Measurements from ENCODE around the gene DCBLD1. TPM values are rescaled to one million over a fixed set of nuclear protein-coding genes. Genes with fewer than 3 reads are reported as not detected.

DCBLD1 gene
- total and polyA plus RNA-seq, 2 of the 13 experiments (the other 11 are each of a cell fraction or from before 2014, with no cell fraction given) = 23.2 to 41.5 TPM

DNA sequence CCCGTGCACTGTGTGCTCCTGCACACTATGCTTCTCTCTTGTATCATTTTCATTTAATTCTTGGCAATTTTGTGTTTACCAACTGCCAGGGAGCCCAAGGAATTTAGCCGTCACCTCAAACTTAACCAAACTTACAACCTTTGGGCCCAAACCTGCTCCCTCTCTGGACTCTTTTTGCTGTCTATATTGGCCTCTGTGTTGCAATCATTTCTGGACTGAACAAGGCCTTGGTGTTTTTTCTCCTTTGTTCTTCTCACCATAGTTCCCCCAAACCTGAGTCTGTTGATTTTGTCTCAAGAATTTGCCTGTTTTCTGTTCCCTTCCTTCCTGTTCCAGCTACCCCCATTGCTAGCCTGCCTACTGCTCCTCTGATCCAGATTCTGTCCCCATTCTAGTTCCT is 19.2 kb downstream of the DCBLD1 start (continued):
- TF ChIP-seq SMC3 (IDR thresholded peaks at IDR 0.05; ENCODE audit: low read length) = 0 out of 2 replicates have a peak, but pooled peaks have one; percentile 3
- peak; percentile 91 for TF ChIP-seq CEBPG (CRISPR knock-in tag; IDR thresholded peaks at IDR 0.05)
- TF ChIP-seq, protein P1, sequence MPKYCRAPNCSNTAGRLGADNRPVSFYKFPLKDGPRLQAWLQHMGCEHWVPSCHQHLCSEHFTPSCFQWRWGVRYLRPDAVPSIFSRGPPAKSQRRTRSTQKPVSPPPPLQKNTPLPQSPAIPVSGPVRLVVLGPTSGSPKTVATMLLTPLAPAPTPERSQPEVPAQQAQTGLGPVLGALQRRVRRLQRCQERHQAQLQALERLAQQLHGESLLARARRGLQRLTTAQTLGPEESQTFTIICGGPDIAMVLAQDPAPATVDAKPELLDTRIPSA (CRISPR knock-in tag; IDR thresholded peaks at IDR 0.05; ENCODE audit: borderline replicate concordance) = no peak
- TF ChIP-seq, protein P2, sequence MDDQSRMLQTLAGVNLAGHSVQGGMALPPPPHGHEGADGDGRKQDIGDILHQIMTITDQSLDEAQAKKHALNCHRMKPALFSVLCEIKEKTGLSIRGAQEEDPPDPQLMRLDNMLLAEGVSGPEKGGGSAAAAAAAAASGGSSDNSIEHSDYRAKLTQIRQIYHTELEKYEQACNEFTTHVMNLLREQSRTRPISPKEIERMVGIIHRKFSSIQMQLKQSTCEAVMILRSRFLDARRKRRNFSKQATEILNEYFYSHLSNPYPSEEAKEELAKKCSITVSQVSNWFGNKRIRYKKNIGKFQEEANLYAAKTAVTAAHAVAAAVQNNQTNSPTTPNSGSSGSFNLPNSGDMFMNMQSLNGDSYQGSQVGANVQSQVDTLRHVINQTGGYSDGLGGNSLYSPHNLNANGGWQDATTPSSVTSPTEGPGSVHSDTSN (CRISPR knock-in tag; IDR thresholded peaks at IDR 0.05; ENCODE audit: borderline replicate concordance) = no peak
- TF ChIP-seq ZNF12 (CRISPR knock-in tag; IDR thresholded peaks at IDR 0.05) = no peak
- no peak for TF ChIP-seq NPAS2 (CRISPR knock-in tag; IDR thresholded peaks at IDR 0.05; ENCODE audit: borderline replicate concordance)
- TF ChIP-seq, protein P3, sequence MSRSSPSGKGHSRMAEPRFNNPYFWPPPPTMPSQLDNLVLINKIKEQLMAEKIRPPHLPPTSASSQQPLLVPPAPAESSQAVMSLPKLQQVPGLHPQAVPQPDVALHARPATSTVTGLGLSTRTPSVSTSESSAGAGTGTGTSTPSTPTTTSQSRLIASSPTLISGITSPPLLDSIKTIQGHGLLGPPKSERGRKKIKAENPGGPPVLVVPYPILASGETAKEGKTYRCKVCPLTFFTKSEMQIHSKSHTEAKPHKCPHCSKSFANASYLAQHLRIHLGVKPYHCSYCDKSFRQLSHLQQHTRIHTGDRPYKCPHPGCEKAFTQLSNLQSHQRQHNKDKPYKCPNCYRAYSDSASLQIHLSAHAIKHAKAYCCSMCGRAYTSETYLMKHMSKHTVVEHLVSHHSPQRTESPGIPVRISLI (CRISPR knock-in tag; IDR thresholded peaks at IDR 0.05; ENCODE audit: borderline replicate concordance) = peak; percentile 33; the same call in 1 of the 2 replicates
- TF ChIP-seq, protein P4, sequence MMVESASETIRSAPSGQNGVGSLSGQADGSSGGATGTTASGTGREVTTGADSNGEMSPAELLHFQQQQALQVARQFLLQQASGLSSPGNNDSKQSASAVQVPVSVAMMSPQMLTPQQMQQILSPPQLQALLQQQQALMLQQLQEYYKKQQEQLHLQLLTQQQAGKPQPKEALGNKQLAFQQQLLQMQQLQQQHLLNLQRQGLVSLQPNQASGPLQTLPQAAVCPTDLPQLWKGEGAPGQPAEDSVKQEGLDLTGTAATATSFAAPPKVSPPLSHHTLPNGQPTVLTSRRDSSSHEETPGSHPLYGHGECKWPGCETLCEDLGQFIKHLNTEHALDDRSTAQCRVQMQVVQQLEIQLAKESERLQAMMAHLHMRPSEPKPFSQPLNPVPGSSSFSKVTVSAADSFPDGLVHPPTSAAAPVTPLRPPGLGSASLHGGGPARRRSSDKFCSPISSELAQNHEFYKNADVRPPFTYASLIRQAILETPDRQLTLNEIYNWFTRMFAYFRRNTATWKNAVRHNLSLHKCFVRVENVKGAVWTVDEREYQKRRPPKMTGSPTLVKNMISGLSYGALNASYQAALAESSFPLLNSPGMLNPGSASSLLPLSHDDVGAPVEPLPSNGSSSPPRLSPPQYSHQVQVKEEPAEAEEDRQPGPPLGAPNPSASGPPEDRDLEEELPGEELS (CRISPR knock-in tag; IDR thresholded peaks at IDR 0.05) = peak; percentile 44
- TF ChIP-seq, protein P5, sequence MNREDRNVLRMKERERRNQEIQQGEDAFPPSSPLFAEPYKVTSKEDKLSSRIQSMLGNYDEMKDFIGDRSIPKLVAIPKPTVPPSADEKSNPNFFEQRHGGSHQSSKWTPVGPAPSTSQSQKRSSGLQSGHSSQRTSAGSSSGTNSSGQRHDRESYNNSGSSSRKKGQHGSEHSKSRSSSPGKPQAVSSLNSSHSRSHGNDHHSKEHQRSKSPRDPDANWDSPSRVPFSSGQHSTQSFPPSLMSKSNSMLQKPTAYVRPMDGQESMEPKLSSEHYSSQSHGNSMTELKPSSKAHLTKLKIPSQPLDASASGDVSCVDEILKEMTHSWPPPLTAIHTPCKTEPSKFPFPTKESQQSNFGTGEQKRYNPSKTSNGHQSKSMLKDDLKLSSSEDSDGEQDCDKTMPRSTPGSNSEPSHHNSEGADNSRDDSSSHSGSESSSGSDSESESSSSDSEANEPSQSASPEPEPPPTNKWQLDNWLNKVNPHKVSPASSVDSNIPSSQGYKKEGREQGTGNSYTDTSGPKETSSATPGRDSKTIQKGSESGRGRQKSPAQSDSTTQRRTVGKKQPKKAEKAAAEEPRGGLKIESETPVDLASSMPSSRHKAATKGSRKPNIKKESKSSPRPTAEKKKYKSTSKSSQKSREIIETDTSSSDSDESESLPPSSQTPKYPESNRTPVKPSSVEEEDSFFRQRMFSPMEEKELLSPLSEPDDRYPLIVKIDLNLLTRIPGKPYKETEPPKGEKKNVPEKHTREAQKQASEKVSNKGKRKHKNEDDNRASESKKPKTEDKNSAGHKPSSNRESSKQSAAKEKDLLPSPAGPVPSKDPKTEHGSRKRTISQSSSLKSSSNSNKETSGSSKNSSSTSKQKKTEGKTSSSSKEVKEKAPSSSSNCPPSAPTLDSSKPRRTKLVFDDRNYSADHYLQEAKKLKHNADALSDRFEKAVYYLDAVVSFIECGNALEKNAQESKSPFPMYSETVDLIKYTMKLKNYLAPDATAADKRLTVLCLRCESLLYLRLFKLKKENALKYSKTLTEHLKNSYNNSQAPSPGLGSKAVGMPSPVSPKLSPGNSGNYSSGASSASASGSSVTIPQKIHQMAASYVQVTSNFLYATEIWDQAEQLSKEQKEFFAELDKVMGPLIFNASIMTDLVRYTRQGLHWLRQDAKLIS (CRISPR knock-in tag; IDR thresholded peaks at IDR 0.05) = no peak
- TF ChIP-seq TRIM24 (CRISPR knock-in tag; IDR thresholded peaks at IDR 0.05) = no peak
- TF ChIP-seq, protein P6, sequence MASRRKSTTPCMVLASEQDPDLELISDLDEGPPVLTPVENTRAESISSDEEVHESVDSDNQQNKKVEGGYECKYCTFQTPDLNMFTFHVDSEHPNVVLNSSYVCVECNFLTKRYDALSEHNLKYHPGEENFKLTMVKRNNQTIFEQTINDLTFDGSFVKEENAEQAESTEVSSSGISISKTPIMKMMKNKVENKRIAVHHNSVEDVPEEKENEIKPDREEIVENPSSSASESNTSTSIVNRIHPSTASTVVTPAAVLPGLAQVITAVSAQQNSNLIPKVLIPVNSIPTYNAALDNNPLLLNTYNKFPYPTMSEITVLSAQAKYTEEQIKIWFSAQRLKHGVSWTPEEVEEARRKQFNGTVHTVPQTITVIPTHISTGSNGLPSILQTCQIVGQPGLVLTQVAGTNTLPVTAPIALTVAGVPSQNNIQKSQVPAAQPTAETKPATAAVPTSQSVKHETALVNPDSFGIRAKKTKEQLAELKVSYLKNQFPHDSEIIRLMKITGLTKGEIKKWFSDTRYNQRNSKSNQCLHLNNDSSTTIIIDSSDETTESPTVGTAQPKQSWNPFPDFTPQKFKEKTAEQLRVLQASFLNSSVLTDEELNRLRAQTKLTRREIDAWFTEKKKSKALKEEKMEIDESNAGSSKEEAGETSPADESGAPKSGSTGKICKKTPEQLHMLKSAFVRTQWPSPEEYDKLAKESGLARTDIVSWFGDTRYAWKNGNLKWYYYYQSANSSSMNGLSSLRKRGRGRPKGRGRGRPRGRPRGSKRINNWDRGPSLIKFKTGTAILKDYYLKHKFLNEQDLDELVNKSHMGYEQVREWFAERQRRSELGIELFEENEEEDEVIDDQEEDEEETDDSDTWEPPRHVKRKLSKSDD (CRISPR knock-in tag; IDR thresholded peaks at IDR 0.05; ENCODE audit: low read depth) = no peak
- no peak for TF ChIP-seq SETDB1 (CRISPR knock-in tag; IDR thresholded peaks at IDR 0.05; ENCODE audit: borderline replicate concordance)
- TF ChIP-seq, protein P7, sequence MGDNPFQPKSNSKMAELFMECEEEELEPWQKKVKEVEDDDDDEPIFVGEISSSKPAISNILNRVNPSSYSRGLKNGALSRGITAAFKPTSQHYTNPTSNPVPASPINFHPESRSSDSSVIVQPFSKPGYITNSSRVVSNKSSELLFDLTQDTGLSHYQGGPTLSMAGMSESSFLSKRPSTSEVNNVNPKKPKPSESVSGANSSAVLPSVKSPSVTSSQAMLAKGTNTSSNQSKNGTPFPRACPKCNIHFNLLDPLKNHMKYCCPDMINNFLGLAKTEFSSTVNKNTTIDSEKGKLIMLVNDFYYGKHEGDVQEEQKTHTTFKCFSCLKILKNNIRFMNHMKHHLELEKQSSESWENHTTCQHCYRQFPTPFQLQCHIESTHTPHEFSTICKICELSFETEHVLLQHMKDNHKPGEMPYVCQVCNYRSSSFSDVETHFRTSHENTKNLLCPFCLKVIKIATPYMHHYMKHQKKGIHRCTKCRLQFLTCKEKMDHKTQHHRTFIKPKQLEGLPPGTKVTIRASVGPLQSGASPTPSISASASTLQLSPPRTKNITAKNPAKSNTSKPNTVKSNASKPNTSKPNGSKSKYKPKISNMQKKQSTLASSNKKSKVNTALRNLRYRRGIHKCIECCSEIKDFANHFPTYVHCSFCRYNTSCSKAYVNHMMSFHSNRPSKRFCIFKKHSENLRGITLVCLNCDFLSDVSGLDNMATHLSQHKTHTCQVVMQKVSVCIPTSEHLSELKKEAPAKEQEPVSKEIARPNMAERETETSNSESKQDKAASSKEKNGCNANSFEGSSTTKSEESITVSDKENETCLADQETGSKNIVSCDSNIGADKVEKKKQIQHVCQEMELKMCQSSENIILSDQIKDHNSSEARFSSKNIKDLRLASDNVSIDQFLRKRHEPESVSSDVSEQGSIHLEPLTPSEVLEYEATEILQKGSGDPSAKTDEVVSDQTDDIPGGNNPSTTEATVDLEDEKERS (CRISPR knock-in tag; IDR thresholded peaks at IDR 0.05) = no peak
- TF ChIP-seq ZNF780A (CRISPR knock-in tag; IDR thresholded peaks at IDR 0.05) = no peak
